ENCODE results near the gene OBSCN.

The OBSCN gene

DNA sequence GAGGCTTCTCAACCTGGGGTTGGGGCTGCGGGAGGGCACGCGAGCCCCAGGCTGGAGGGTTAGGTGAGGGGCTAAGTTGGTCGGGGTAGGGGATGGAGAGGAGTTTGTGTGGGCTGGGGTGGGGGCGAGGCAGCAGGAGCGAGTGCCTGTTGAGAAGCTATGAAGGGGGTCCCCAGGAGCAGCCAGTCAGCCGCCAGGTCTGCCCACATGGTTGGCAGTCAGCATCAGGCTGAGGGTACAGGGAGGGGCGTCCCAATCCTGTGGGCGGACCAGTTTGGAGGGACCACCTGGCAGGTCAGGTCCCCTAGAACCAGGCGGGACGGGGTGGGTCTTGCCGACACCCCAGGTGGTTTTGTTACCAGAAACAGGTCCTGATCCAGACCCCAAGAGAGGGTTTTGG is 209.2 kb downstream of the OBSCN start:
- no peak for TF ChIP-seq CTCF (IDR thresholded peaks at IDR 0.05; ENCODE audit: low read length, missing control alignments)
- no peak for DNase-seq (ENCODE audit: low read depth)
- no peak overlapping the region for H3K4me3 ChIP-seq (replicated peaks; ENCODE audit: low read depth, low read length)

GRCh38 chr1:228417483-228418203 is 209.8 kb downstream of the OBSCN start:
- no peak for DNase-seq (ENCODE audit: low read depth)
- no peak overlapping the region for H3K4me3 ChIP-seq (replicated peaks; ENCODE audit: low read depth, low read length)
- TF ChIP-seq CTCF (IDR thresholded peaks at IDR 0.05; ENCODE audit: low read length, missing control alignments) = no peak

DNA sequence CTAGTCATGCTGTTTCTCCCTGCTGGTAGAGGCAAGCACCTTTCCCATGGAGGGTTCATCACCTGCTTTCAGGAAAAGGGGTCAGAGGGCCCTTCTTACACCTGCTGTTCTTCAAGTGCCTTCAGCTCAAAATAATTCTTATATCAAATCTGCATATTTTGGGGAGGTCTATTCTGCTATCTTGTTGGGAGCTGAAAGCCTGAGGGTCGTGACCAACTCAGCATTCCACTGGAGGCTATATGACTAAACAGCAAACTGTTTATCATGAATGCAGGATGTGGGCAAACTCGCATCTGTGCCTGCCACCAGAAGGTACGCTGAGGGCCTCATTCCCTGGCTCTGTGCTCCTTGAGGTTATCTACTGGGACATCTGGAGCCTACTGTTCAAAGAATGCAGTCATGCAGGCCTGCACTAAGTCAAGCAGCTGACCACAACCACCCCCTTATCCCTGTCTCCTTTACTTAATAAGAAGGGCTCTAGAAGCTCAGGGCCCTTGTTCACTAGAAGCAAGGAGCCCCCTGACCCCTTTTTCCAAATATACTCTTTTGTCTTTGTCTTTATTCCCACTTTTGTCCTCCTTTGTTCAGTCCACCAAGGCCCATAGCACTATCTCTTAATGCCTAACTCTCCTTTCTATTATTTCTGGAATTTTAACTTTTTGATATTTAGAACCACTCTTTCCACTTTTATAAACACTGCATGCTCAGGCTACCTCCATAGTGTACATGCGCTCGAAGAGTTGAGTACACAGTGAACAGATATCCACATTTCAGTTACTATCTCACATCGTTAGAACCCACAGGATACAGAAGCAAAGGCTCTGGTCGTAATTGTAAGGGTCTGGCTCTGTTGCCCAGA is 213.4 kb downstream of the OBSCN start:
- no peak for TF ChIP-seq CTCF (IDR thresholded peaks at IDR 0.05; ENCODE audit: low read length, missing control alignments)
- no peak for DNase-seq (ENCODE audit: low read depth)

DNA sequence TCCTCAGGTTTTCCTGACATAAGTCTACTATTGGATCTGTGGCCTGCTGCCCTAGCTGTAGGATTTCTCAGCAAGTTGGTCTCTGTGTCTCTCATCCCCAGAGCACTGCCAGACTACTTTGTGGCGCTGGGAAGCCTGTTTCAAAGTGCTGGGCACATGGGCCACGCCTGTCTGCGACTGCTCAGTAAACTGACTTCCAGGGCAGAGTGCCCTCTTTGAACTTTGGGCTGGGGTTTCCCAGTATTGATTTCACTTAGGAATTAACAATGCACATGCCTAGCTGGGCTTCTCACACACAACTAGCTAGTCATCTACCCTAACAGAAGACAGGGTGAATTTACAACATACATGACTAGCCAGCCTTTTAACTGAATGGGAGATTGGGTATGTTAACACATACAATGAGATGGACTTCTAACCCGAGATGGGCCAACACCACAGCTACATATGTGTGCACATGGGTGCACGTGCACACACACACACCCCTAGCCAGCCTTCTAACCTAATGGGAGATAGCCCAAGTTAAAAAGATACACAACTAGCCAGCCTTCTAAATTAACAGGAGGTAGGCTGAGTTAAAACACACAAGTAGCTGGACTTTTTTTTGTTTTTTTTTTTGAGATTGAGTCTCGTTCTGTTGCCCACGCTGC is 215.7 kb downstream of the OBSCN start:
- H3K4me3 ChIP-seq (replicated peaks; ENCODE audit: low read depth, low read length) = no peak overlapping the region
- no peak for DNase-seq (ENCODE audit: low read depth)
- TF ChIP-seq CTCF (IDR thresholded peaks at IDR 0.05; ENCODE audit: low read length, missing control alignments) = no peak

More for the DNA sequence above, 213.4 kb downstream of the OBSCN start:
- H3K4me3 ChIP-seq (replicated peaks; ENCODE audit: low read depth, low read length) = no peak overlapping the region

DNA sequence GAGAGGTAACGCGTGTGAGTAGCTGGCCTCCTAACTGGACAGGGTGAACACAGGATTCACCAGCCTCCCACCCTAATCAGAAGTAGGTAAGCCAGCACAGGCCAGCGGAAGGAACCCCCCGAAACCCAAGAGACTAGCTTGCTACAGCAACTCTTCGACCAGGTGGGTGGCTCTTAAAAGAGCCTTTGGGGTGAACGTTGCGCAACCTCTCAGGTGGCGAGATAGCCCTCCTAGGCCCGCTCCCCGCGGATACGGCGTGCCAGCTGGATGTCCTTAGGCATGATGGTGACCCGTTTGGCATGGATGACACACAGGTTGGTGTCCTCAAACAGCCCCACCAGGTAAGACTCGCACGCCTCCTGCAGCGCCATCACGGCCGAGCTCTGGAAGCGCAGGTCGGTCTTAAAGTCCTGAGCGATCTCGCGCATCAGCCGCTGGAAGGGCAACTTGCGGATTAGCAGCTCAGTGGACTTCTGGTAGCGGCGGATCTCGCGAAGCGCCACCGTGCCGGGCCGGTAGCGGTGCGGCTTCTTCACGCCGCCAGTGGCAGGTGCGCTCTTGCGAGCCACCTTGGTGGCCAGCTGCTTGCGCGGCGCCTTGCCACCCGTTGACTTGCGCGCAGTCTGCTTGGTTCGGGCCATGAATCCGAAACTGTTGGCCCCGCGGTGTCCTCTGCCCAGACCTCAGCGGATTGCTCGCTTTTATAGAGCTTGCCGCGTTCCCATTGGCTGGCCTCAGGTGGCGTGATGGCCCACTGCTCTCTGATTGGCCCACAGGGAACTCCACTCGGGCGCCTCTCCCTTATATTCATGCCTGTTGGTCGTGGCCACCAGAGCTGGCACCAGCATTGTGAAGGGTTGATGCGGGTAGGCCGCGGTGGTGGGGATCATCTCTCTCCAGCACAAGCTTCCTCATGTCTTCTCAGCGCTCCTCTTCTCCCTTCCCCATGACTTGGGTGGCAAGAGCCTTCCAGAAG is 217.1 kb downstream of the OBSCN start:
- no peak for DNase-seq (ENCODE audit: low read depth)
- no peak overlapping the region for H3K4me3 ChIP-seq (replicated peaks; ENCODE audit: low read depth, low read length)
- TF ChIP-seq CTCF (IDR thresholded peaks at IDR 0.05; ENCODE audit: low read length, missing control alignments) = no peak

GRCh38 chr1:228426518-228427175 is 218.8 kb downstream of the OBSCN start:
- H3K4me3 ChIP-seq (replicated peaks; ENCODE audit: low read depth, low read length) = no peak overlapping the region
- DNase-seq (ENCODE audit: low read depth) = no peak
- TF ChIP-seq CTCF (IDR thresholded peaks at IDR 0.05; ENCODE audit: low read length, missing control alignments) = no peak
